Measurements from ENCODE around the gene NRCAM.
A peak's percentile ranks its signal among the peaks of the same experiment; 100 is the strongest.

The NRCAM gene

DNA sequence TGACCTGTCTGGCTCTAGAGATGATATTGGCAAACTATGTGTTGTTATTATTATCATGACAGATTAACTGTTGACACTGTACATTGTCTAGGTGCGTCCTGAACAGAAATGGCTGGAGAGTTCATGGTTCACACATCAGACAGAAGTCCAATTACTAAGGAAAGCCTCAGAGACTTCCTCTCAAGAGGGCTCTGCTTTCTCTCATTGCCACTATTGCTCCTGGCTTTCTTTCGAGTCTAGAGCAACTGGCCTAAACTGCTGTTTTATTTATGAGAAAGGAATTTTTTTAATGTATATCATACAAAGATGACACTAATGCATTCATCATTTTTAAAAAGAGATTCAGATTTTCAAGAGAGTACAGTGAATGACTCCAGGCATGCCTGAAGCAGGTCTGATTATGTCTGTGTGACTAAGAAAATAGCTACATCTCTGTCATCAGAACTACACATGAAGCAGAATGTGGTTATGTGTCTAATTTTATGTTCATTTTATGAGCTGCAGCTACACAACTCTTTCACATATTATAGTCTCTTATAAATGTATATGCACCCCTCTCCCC lies 30.4 kb downstream of the NRCAM start:
- no peak for DNase-seq (ENCODE audit: extremely low read depth in 1 of 2, low read depth in 1 of 2)

DNA sequence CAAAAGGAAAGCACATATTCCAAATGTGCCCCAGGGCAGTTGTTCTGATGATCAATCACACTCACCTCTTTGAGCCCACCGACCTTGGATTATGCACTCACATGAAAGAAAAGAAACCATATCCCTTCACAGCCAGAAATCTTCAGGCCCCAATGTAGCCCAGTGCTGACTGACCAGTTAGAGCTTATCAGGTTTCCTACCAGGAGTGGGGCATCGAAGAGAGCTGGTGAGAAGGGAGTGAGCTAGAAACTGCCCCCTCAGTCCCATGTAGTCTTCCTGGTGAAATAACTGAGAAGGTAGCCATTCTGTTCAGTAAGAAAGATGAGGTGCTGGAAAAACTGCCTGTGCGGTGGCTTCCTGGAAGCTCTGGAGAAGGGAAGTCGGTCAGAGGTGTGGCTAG lies 32.2 kb downstream of the NRCAM start:
- no peak for DNase-seq (ENCODE audit: extremely low read depth in 1 of 2, low read depth in 1 of 2)

DNA sequence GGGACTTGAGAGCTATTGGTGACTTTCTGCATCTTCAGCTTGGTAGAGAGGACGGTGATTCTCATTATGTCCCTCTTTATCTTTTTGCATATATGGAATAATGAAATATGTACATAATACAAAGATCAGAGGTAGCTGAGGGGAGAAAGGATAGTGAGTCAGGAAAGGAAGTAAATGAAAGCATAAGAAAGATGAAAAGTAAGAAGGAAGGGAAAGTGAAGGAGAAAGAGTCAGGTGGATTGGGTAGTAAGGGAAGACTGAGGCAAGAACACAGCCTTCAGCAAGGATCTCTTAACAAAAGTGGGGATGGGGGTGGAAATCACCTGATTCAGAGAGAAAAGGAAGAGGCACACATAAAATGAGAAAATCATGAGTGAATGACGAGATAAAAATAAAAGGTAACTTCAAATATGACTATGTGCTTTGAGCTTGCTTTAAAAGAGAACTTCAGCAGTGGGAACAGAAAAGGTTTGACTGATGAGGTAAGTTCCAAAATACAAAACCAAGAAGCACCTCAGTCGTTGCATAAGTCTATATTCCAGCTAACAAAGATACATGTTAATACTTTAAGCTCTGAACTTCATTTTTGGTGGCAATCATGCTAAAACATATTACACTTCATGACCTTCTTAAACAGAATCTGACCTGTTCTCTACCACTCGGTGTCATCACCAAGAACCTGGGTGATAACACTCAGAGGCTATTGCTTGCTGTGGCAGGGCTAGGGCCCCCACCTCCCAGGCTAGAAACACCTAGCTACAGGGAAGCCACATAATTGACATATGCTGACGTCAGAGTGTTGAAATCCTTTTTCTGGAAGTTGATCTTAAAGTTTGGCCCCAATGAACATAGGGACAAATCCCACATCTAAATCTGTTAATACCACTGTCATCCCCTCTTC lies 32.9 kb downstream of the NRCAM start:
- DNase-seq (ENCODE audit: extremely low read depth in 1 of 2, low read depth in 1 of 2), result no peak

DNA sequence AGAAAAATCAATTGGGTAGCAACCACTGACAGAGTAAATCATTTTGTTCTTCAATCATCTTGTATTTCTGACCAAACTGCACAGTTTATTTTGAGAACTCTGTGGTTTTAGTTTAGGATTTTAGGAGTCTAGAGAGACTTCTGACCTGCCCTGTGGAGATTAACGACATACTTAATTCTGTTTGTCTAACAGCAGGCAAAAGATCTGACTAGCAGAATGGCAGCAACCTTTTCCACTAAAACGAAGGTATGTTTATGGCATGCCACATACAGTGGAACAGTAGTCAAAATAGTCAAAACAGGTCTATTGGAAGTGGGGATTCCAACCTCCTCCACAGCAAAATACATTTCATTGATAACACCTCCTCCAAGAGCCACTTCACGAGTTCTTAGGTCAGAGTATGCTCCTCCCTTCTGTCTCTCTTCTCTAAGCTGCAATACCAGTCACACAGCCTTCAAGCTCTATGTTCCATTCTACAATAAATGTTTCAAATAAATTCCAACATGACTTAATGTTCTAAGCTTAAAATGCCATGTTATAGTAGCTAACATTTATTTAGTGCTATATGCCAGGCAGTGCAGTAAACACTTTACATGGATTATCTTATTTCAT lies 34.4 kb downstream of the NRCAM start:
- DNase-seq (ENCODE audit: extremely low read depth in 1 of 2, low read depth in 1 of 2), result no peak

DNA sequence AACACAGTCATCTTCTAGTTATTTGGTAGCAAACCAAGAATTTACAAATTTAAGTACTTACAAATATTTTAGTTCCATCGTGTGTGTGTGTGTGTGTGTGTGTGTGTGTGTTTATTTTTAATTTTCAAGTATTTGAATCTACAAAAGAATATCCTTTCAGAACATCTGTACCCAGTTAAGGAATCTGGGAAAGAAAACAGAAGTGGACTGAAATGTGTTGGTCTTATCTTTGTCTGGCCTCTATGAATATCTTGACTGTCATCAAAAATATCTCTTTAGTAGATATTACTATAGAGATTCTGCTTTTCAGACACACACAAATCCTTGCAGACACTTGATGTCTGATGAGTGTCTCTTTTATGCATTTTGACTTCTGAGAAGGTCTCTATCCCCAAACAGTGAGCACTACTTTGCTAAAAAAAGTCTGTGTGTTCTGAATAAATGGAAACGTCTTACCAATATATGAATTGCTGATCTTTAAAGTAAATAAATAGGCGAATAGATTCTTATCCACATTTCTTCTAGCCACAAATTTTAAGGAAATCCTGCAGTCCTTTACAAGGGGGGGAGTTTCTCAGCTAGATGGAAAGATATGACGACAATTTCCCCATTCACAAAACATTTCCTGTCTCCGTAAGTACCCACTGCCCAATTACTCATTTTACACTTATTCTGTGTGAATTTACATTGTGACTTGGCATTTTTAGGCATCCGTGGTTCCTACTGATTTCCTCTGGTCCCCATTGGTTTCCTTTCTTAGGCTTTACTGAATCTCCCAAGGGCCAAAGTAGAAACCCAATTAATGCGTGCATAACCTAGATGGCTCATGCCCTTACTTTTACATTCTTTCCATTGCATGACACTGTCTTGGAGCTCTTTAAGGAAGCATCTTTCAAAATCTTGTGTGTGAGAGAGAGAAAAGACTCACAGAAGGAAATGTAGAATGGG lies 36.0 kb downstream of the NRCAM start:
- DNase-seq (ENCODE audit: extremely low read depth in 1 of 2, low read depth in 1 of 2), result no peak

DNA sequence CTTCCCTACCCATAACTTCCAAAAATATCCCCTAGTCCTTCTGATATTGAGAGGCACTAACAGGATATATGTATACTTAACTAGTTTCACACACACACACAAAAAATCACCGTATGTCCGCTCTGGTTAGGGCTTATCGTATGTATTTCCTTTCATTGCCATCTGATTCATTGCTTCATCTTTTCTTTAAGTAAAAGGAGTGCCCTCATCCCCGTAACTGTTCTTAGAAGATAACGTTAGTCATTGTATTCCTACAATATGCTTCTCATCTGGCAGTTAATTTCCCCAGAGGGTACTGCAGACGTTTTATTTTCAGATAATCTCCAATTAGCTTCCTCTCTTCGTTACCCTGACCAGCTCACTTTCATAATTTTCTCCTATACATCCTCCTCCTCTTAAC lies 37.3 kb downstream of the NRCAM start:
- DNase-seq (ENCODE audit: extremely low read depth in 1 of 2, low read depth in 1 of 2), result no peak

DNA sequence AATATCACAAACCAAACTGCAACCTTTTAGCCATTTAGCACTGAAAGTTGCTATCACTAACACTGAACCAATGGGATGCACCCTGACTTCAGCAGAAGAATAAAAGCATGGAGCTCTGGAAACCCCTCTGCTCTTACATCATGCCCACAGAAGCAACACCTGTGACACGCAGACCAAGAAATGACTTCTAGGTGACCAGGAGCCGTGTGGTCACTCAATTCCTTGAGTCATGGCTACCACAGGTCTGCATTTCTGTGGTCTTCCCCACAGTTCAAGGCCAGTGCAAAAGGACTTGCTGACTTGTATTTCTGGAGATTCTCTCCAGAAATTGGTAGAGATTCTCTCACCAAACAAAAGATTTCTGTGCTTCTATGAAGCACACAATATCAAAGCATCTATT lies 38.3 kb downstream of the NRCAM start:
- DNase-seq (ENCODE audit: extremely low read depth in 1 of 2, low read depth in 1 of 2), result no peak

DNA sequence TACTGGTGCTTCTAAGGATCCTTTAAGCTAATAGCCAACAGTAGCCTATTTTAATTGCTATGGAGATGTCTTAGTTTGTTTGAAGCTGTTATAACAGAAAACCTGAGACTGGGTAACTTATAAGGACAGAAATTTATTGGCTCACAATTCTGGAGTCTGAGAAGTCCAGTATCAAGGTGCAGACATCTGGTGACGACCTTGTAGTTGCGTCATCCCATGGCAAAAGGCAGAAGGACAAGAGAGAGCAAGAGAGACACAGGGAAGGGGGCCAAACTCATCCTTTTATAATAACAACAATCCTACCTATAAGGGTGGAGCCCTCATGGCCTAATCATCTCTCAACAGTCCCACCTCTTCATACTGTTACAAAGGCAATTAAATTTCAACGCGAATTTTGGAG lies 39.1 kb downstream of the NRCAM start:
- no peak for DNase-seq (ENCODE audit: extremely low read depth in 1 of 2, low read depth in 1 of 2)

DNA sequence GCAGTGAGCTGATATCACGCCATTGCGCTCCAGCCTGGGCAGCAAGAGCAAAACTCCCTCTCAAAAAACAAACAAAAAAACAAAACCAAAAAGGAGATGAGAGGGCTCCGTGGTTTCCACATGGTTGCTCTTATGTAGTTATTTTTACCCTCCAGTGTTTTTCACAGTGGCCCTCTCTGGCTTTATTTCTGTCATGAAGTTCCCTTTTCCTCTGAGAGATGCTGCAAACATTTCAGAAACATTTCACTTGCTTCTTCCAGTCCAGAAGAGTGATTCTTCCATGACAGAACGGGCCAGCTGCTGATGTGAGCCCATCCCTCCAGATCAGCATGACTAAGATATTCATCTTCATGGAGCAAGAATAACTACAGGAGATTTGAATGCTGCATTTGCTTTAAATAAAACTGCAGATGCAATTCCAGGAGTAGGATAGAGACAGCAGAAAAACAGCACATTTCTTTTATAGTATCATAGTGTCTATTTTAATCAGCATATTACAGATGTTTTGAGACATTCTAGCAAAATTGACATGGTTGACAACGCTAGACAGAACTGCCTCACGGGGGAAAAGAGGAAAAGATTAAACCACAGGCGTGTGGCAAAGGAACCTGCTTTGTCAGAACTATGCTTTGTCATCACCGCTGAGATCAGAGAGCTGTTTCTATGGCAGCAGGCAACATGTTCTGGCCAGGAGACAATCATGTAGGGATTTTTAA lies 40.3 kb downstream of the NRCAM start:
- DNase-seq (ENCODE audit: extremely low read depth in 1 of 2, low read depth in 1 of 2), result peak in 1 of 2 donors; percentile 21

DNA sequence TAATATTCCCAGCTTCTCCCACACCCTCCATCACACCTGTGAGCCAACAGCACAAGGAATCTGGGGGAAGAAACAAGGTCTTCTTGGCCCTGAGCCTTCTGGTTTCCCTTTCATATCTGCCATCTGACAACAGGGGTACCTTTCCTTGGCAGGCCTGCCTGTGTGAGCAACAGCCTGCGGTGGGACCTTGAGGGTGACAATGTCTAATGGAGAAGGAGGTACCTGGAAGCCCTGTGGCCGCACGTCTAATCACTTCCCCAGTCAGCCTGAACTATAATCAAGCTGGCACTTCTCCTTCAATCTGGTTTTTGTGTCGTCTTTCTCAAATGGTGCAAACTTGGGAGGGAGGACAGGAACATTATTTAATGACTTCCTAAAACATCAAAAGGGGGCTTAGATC lies 41.2 kb downstream of the NRCAM start:
- no peak for DNase-seq (ENCODE audit: extremely low read depth in 1 of 2, low read depth in 1 of 2)

DNA sequence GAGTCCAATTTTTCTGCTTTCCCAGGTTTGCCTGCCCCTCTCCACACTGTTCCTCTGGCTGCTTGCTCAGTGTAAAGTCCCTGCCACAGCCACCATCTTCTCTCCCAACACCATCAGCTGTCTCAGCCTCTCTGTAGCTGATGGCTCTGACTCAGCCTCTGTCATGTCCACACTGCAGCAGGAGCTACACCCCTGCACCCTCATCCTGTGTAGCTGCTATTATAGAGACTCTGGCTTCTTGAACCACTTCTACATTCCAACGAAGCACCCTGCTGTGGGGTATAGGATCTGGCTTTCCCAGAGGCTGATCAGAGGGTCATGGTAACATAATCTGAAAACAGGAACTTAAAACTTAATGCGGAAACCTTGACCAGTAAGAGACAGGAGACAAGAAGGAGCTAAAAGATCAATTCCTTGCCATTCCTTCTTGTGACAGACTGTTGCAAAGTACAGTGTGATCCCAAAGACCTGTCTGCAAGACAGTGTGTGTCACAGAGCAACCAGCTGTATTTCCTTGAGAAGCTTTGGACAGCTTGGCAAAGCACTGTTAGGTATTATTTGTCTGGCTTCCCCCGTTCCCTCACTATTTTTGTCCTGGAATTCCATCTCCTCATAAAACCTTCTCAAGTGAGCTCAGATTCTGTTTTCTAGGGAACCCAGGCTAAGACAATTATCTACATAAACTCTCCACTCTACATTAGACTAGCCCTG lies 42.3 kb downstream of the NRCAM start:
- DNase-seq (ENCODE audit: extremely low read depth in 1 of 2, low read depth in 1 of 2), result no peak

DNA sequence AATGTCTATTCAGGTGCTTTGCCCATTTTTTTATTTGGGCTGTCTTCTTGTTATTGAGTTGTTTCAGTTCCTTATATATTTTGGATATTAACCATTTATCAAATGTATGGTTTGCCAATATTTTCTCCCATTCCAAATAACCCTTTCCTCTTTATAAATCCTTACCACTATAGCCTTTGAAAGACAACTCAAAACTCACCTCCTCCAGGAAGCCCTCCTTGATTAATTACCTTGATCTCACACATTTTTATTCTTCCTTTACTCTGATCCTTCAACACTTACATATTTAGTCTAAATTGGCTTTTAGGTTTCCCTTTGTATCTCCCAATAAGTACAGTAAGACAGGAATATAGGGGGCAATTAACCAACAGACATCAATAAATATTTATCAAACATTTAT lies 42.9 kb downstream of the NRCAM start:
- DNase-seq (ENCODE audit: extremely low read depth in 1 of 2, low read depth in 1 of 2), result no peak

DNA sequence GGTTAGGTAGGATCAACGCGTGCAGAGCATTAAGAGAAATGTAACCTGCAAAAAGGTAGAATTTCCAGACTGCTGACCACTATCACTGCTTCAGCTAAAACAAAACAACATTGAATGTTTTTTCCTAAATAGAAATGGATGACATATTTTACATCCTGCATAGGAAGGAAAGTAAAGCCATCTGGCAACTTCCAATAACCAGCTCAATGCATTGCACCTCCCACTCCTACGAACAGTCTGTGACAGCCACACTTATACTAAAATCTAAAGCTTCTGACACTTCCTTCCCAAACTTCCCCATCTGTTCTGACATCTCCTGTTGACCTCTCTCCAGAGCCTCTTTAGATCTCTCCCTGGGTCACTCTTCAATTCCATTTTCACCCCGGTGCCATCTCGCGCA lies 47.1 kb downstream of the NRCAM start:
- DNase-seq (ENCODE audit: extremely low read depth in 1 of 2, low read depth in 1 of 2), result no peak

DNA sequence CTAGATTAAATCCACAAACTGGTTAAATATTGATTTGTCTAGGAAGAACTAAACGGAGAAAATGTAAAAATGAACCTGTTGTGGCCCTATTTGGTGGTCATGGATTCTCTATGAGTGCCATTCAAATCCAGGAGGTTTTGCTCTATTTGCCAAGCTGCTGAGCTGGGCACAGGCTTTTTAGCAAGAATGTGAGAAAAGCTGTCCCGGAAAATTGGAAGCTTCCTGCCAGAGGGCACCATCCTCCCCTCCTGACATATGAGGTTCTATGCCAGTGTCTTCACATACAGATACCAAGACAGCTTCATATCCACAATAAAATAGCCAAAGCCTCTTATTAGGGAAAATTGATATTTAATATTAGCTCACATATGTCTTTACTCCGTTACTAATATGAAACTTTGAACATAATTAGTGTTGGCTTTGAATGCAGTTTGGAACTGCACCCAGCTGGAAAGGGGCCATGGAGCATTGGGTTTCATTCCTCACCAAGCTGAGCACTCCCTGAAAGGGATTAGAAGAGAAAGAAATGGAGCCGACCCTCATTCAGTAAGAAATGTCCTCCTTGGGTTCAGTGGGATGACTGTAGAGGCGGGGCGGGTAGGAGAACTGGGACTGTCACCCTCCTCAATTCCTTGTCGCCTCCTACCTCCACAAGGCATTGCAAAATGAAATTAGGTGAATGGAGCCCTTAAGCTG lies 47.8 kb downstream of the NRCAM start:
- DNase-seq (ENCODE audit: extremely low read depth in 1 of 2, low read depth in 1 of 2), result no peak

DNA sequence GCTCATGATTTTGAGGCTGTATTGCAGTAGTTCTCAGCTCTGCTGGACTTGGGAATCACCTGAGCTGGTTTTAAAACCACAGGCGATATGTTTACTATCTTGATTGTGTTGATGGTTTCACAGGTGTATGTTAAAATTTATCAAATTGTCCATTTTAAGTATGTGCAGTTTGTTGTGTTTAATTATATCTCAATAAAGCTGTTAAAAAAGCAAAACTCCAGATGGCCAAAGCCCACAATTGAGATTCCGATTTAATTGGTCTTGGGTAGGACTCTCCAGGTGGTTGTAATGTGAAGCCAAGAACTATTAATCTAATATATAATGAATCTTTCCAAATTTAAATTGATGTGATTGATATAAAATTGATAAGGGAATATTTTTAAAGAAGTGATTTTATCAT lies 48.6 kb downstream of the NRCAM start:
- no peak for DNase-seq (ENCODE audit: extremely low read depth in 1 of 2, low read depth in 1 of 2)

DNA sequence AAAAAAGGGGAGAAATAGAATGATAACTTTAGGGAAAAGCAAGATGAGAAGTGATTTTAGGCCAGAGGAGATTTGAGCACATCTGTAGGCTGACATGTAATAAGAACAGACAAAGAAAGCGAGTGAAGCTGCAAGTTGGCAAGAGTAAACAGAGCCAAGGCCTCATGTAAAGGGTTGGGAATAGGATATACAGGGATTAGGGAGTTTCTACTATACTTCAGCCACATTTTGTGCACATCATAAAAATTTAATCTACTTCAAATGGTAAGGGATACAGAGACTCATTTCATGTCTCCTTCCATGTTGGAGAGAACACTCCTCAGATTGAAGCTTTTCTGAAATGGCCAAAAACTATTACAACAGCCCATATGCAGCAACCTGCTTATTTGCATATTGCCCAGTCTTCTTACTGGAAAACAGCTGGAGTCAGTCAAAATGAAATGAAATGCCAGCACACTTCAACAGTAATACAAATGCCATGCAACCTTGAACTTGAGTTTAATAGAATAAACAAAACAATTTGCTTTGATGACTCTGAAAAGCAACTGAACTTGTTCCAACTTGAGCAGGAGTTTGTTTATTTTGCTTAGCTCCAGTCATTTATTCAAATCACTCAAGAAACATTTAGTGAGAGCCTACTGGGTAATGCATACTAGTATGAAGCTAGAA lies 49.9 kb downstream of the NRCAM start:
- DNase-seq (ENCODE audit: extremely low read depth in 1 of 2, low read depth in 1 of 2), result no peak

DNA sequence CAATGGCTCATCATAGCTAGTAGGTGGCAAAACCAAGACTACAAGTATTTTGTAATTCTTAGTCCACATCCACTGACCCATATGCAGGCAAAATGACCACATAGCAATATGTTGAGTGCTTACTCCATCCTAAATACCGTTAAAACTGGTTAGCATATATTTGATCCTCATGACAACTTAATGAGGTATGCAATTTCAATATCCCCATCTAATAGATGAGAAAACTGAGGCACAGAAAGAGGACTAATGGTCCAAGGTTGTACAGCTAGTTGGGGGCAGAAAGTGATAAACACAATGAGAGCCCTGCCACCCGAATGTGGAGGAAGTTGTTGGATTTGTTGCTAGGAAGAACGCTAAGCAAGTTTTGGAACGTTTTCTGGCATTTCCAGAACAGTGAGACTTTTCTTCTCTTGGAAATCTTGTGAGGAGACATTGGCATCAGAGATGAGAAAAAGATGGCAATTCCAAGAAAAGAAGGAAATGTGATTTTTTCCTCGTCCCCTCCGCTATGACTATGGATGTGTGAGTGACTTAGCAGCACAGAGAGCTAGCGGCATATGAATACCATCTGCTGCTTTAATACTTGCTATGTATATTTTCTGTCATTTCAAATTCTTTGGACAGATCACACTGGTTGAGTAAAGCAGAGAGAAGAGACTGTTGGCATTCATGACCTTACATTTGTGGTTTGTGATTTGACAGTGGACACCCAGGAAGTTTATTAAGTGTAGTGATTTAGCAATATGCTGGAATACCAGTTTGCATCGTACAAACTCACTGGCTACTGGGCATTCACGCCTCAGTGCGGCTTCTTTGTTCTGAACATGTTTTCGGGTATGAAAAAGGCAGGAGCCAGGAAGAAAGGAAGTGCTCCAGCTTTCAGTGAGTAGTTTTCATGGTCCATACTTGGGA lies 51.5 kb downstream of the NRCAM start:
- DNase-seq (ENCODE audit: extremely low read depth in 1 of 2, low read depth in 1 of 2), result no peak
